Measurements from ENCODE around the gene BLVRA.
"Not testable (repeated sequence)": the region's sequence is repeated elsewhere in the genome, so short reads cannot be mapped to it uniquely, and the experiment has no call there.

BLVRA gene

GRCh38 chr7:43769791-43770465 is 11.4 kb downstream of the BLVRA start:
- no peak for DNase-seq (ENCODE audit: low spot score)

- no peak for DNase-seq (ENCODE audit: low spot score)
Measured at GRCh38 chr7:43771128-43771527, 12.6 kb downstream of the BLVRA start.

- no peak for DNase-seq (ENCODE audit: low spot score)
Measured at GRCh38 chr7:43771573-43771972, 13.1 kb downstream of the BLVRA start.

- not testable (repeated sequence) for DNase-seq (ENCODE audit: low spot score)
Measured at GRCh38 chr7:43773268-43773667, 14.8 kb downstream of the BLVRA start.

GRCh38 chr7:43775255-43775654 is 16.8 kb downstream of the BLVRA start:
- DNase-seq (ENCODE audit: low spot score) = not testable (repeated sequence)

- not testable (repeated sequence) for DNase-seq (ENCODE audit: low spot score)
Measured at GRCh38 chr7:43778293-43779044, 20.0 kb downstream of the BLVRA start.

- DNase-seq (ENCODE audit: low spot score) = no peak
Measured at GRCh38 chr7:43779045-43779812, 20.7 kb downstream of the BLVRA start.

GRCh38 chr7:43781726-43782607 is 23.5 kb downstream of the BLVRA start:
- DNase-seq (ENCODE audit: low spot score) = no peak

- DNase-seq (ENCODE audit: low spot score) = no peak
Measured at GRCh38 chr7:43782768-43783555, 24.5 kb downstream of the BLVRA start.

GRCh38 chr7:43784030-43784584 is 25.6 kb downstream of the BLVRA start:
- DNase-seq (ENCODE audit: low spot score) = no peak

GRCh38 chr7:43784585-43785087 is 26.2 kb downstream of the BLVRA start:
- not testable (repeated sequence) for DNase-seq (ENCODE audit: low spot score)

- no peak for DNase-seq (ENCODE audit: low spot score)
Measured at GRCh38 chr7:43785420-43785819, 26.9 kb downstream of the BLVRA start.

GRCh38 chr7:43787771-43788170 is 29.3 kb downstream of the BLVRA start:
- DNase-seq (ENCODE audit: low spot score) = no peak

- no peak for DNase-seq (ENCODE audit: low spot score)
Measured at GRCh38 chr7:43790006-43790405, 31.5 kb downstream of the BLVRA start.

GRCh38 chr7:43790834-43791233 is 32.4 kb downstream of the BLVRA start:
- no peak for DNase-seq (ENCODE audit: low spot score)

- no peak for DNase-seq (ENCODE audit: low spot score)
Measured at GRCh38 chr7:43791665-43792064, 33.2 kb downstream of the BLVRA start.

- DNase-seq (ENCODE audit: low spot score) = no peak
Measured at GRCh38 chr7:43792471-43793150, 34.1 kb downstream of the BLVRA start.

GRCh38 chr7:43799605-43800004 is 41.1 kb downstream of the BLVRA start:
- no peak for DNase-seq (ENCODE audit: low spot score)

- no peak for DNase-seq (ENCODE audit: low spot score)
Measured at GRCh38 chr7:43803865-43804264, 45.4 kb downstream of the BLVRA start.

GRCh38 chr7:43808410-43808809 is 49.9 kb downstream of the BLVRA start:
- DNase-seq (ENCODE audit: low spot score) = no peak
